ENCODE measurements around the gene SNX18. TPM values are rescaled to one million over a fixed set of nuclear protein-coding genes. Genes with fewer than 3 reads are reported as not detected.

Gene SNX18
- total RNA-seq, 1 experiment from 2014 or later = 16.0 TPM

DNA sequence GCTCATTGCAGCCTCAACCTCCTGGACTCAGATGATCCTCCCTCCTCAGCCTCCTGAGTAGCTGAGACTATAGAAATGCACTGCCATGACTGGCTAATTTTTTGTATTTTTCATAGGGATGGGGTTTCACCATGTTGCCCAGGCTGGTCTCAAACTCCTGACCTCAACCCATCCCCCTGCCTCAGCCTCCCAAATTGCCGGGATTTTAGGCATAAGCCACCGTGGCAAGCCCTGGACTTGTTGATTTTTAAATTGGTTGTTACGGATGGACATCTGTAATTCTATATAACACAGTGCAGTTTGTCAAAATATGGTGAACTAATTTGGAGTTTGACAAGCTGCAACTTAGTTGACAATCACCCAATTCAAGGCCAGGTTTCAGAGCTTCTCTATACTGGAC, 22.7 kb downstream of the SNX18 start:
- ChIA-PET POLR2A (no interaction called here), CTCF (no interaction called here), RAD21 (ENCODE audit: low non-redundant PET in 1 of 2, low total read pairs in 2 of 2, uncharacterized antibody in 2 of 2, unreplicated experiment in 2 of 2) (no interaction called here)
- Histone ChIP-seq H3K4me1 (ENCODE audit: control insufficient read depth in 1 of 2, insufficient read depth in 2 of 2, low read length in 2 of 2) (peaks cover 0 to 5% of the 10 kb centered on the region in 2 experiments; a peak in 1 of 4 replicates), H3K27ac (ENCODE audit: low read depth, low read length) (no peak overlapping the region), H4K20me1 (ENCODE audit: insufficient read depth) (no peaks in the 10 kb centered on the region), H3K79me2 (ENCODE audit: insufficient read depth, low read length) (0 out of 2 replicates have a peak, but pooled peaks cover 3% of the 10 kb centered on the region), H3K4me3 (replicated peaks in 1 of 2; ENCODE audit: low read depth in 1 of 2, low read length in 2 of 2) (no peak overlapping the region), H3K9me2 (ENCODE audit: insufficient read depth) (no peaks in the 10 kb centered on the region), H3K4me2 (ENCODE audit: low read length) (no peak overlapping the region), H2AFZ (ENCODE audit: low read depth, low read length, poor library complexity, severe bottlenecking) (no peak overlapping the region), H3K27me3 (ENCODE audit: insufficient read depth, low read length) (no peaks in the 10 kb centered on the region), H3K36me3 (ENCODE audit: control insufficient read depth in 1 of 2, insufficient read depth in 2 of 2, low read length in 2 of 2) (no peaks in the 10 kb centered on the region), H3K9me3 (ENCODE audit: control insufficient read depth in 1 of 2, insufficient read depth in 1 of 2, low read depth in 1 of 2, low read length in 2 of 2) (no peaks in the 10 kb centered on the region), H3K9ac (ENCODE audit: low read length) (no peak overlapping the region)
- no peak for ATAC-seq
- DNase-seq (ENCODE audit: low read depth, low spot score) = no peak
- TF ChIP-seq ZBTB33 (IDR thresholded peaks at IDR 0.05; ENCODE audit: extremely low read depth, insufficient replicate concordance, low read length) = no peak
- TF ChIP-seq, protein P1, sequence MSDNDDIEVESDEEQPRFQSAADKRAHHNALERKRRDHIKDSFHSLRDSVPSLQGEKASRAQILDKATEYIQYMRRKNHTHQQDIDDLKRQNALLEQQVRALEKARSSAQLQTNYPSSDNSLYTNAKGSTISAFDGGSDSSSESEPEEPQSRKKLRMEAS (IDR thresholded peaks at IDR 0.05) = no peak
- TF ChIP-seq EGR1 (IDR thresholded peaks at IDR 0.05; ENCODE audit: low read depth) = no peak
- no TSS peak for BruUV-seq (replicated peaks)
- intact Hi-C loops (cut with micrococcal nuclease) = no loop called here

- Histone ChIP-seq H2AFZ (ENCODE audit: low read depth, low read length, poor library complexity, severe bottlenecking) (no peak overlapping the region), H3K9me2 (ENCODE audit: insufficient read depth) (no peaks in the 10 kb centered on the region), H4K20me1 (ENCODE audit: insufficient read depth) (no peaks in the 10 kb centered on the region), H3K4me1 (ENCODE audit: control insufficient read depth in 1 of 2, insufficient read depth in 2 of 2, low read length in 2 of 2) (peaks cover 0 to 5% of the 10 kb centered on the region in 2 experiments; a peak in 1 of 4 replicates), H3K9ac (ENCODE audit: low read length) (no peak overlapping the region), H3K9me3 (ENCODE audit: control insufficient read depth in 1 of 2, insufficient read depth in 1 of 2, low read depth in 1 of 2, low read length in 2 of 2) (no peaks in the 10 kb centered on the region), H3K4me3 (replicated peaks in 1 of 2; ENCODE audit: low read depth in 1 of 2, low read length in 2 of 2) (no peak overlapping the region), H3K27me3 (ENCODE audit: insufficient read depth, low read length) (no peaks in the 10 kb centered on the region), H3K4me2 (ENCODE audit: low read length) (no peak overlapping the region), H3K27ac (ENCODE audit: low read depth, low read length) (no peak overlapping the region), H3K36me3 (ENCODE audit: control insufficient read depth in 1 of 2, insufficient read depth in 2 of 2, low read length in 2 of 2) (no peaks in the 10 kb centered on the region), H3K79me2 (ENCODE audit: insufficient read depth, low read length) (0 out of 2 replicates have a peak, but pooled peaks cover 3% of the 10 kb centered on the region)
- ChIA-PET RAD21 (ENCODE audit: low non-redundant PET in 1 of 2, low total read pairs in 2 of 2, uncharacterized antibody in 2 of 2, unreplicated experiment in 2 of 2) (no interaction called here), POLR2A (no interaction called here), CTCF (no interaction called here)
- BruUV-seq (replicated peaks) = no TSS peak
- DNase-seq (ENCODE audit: low read depth, low spot score) (no peak), ATAC-seq (no peak)
- intact Hi-C loops (cut with micrococcal nuclease) = no loop called here
- no peak for TF ChIP-seq YY1 (IDR thresholded peaks at IDR 0.05; ENCODE audit: extremely low read depth, insufficient replicate concordance, low read depth, low read length)
- no peak for TF ChIP-seq SRF (IDR thresholded peaks at IDR 0.05; ENCODE audit: low read depth)
- TF ChIP-seq JUND (IDR thresholded peaks at IDR 0.05) = no peak
- TF ChIP-seq SIN3A (IDR thresholded peaks at IDR 0.05; ENCODE audit: low read depth) = no peak
- no peak for TF ChIP-seq RAD21 (IDR thresholded peaks at IDR 0.05; ENCODE audit: low read depth)
- no peak for TF ChIP-seq CBX3 (IDR thresholded peaks at IDR 0.05; ENCODE audit: low read depth)
- TF ChIP-seq POLR2A (IDR thresholded peaks at IDR 0.05; ENCODE audit: borderline replicate concordance, extremely low read depth, insufficient read depth, insufficient read length) = no peak
- TF ChIP-seq REST (IDR thresholded peaks at IDR 0.05; ENCODE audit: low read depth) = no peak
- TF ChIP-seq CEBPB (IDR thresholded peaks at IDR 0.05; ENCODE audit: low read depth) = no peak
- TF ChIP-seq TCF7L2 (IDR thresholded peaks at IDR 0.05; ENCODE audit: borderline replicate concordance, extremely low read depth, insufficient read depth, insufficient read length) = no peak
These were observed 24.5 kb downstream of the SNX18 start for GRCh38 chr5:54541823-54542783.
